Parathyroid adenoma (tissue), 2 donors: ENCODE measurements around the gene EPS8L2.

ENCODE experiments used
- H2AFZ ChIP-seq: fragments of 300-600 bp; sonication (generic); one replicate; pipeline ENCODE4 v1.7.0; 2017; ENCODE audit warnings: antibody characterized with exemption, mild to moderate bottlenecking
- H3K27ac ChIP-seq: fragments of 300-600 bp; sonication (generic); one replicate; pipeline ENCODE4 v1.7.0; 2017
- H3K27me3 ChIP-seq: fragments of 300-600 bp; sonication (generic); one replicate; pipeline ENCODE4 v1.7.0; 2017; ENCODE audit warnings: low read length; ENCODE audit not compliant: control insufficient read depth, insufficient read depth
- H3K36me3 ChIP-seq: fragments of 300-600 bp; sonication (generic); one replicate; pipeline ENCODE4 v1.7.0; 2017; ENCODE audit warnings: low read length; ENCODE audit not compliant: control insufficient read depth, insufficient read depth
- H3K4me1 ChIP-seq: fragments of 300-600 bp; sonication (generic); one replicate; pipeline ENCODE4 v1.7.0; 2017; ENCODE audit warnings: control low read depth
- H3K4me2 ChIP-seq: fragments of 300-600 bp; sonication (generic); one replicate; pipeline ENCODE4 v1.7.0; 2017; ENCODE audit warnings: low read length
- H3K4me3 ChIP-seq: fragments of 300-600 bp; sonication (generic); one replicate; pipeline ENCODE4 v1.7.0; 2017; ENCODE audit warnings: low read depth, low read length
- H3K79me2 ChIP-seq: fragments of 300-600 bp; sonication (generic); one replicate; pipeline ENCODE4 v1.7.0; 2017; ENCODE audit warnings: control low read depth
- H3K9ac ChIP-seq: fragments of 300-600 bp; sonication (generic); one replicate; pipeline ENCODE4 v1.7.0; 2017; ENCODE audit warnings: mild to moderate bottlenecking
- H3K9me3 ChIP-seq: fragments of 300-600 bp; sonication (generic); one replicate; pipeline ENCODE4 v1.7.0; 2017; ENCODE audit warnings: low read length; ENCODE audit not compliant: control insufficient read depth
- CTCF ChIP-seq: fragments of 300-600 bp; sonication (generic); IDR thresholded peaks from one replicate; pipeline ENCODE4 v1.7.0; 2017; ENCODE audit warnings: antibody characterized with exemption, mild to moderate bottlenecking
- donor health status: primary hyperparathyroidism.

Gene EPS8L2

GRCh38 chr11:691710-692590 lies 14.1 kb upstream of the EPS8L2 start:
- Histone ChIP-seq H3K9ac (no peak overlapping the region), H3K4me3 (no peak overlapping the region), H3K36me3 (no peaks in the 10 kb centered on the region), H3K4me1 (no peaks in the 10 kb centered on the region), H3K27ac (no peak overlapping the region), H2AFZ (no peak overlapping the region), H3K4me2 (no peak overlapping the region), H3K79me2 (no peaks in the 10 kb centered on the region), H3K9me3 (no peaks in the 10 kb centered on the region), H3K27me3 (no peaks in the 10 kb centered on the region)
- no peak for TF ChIP-seq CTCF

GRCh38 chr11:692824-693414 lies 13.1 kb upstream of the EPS8L2 start:
- no peaks in the 10 kb centered on the region for H3K4me1 ChIP-seq
- no peak for TF ChIP-seq CTCF
- H3K36me3 ChIP-seq, result no peaks in the 10 kb centered on the region
- no peak overlapping the region for H2AFZ ChIP-seq
- no peaks in the 10 kb centered on the region for H3K9me3 ChIP-seq
- H3K27me3 ChIP-seq, result no peaks in the 10 kb centered on the region
- no peak overlapping the region for H3K4me2 ChIP-seq
- H3K4me3 ChIP-seq, result no peak overlapping the region
- H3K9ac ChIP-seq, result no peak overlapping the region
- no peak overlapping the region for H3K27ac ChIP-seq
- H3K79me2 ChIP-seq, result no peaks in the 10 kb centered on the region

- Histone ChIP-seq H3K27ac (no peak overlapping the region), H3K4me3 (no peak overlapping the region), H3K4me1 (no peaks in the 10 kb centered on the region), H3K36me3 (no peaks in the 10 kb centered on the region), H3K27me3 (no peaks in the 10 kb centered on the region), H3K9me3 (no peaks in the 10 kb centered on the region), H3K4me2 (peak overlapping the region; percentile 42), H3K79me2 (no peaks in the 10 kb centered on the region), H2AFZ (no peak overlapping the region), H3K9ac (no peak overlapping the region)
- no peak for TF ChIP-seq CTCF
These were observed 12.6 kb upstream of the EPS8L2 start for GRCh38 chr11:693415-693831.

GRCh38 chr11:693887-694562 lies 12.0 kb upstream of the EPS8L2 start:
- no peak overlapping the region for H3K27ac ChIP-seq
- no peaks in the 10 kb centered on the region for H3K27me3 ChIP-seq
- no peak overlapping the region for H3K9ac ChIP-seq
- H3K4me2 ChIP-seq, result peak overlapping the region; percentile 42
- H3K4me1 ChIP-seq, result no peaks in the 10 kb centered on the region
- no peak overlapping the region for H3K4me3 ChIP-seq
- H3K79me2 ChIP-seq, result no peaks in the 10 kb centered on the region
- no peaks in the 10 kb centered on the region for H3K36me3 ChIP-seq
- H3K9me3 ChIP-seq, result no peaks in the 10 kb centered on the region
- H2AFZ ChIP-seq, result no peak overlapping the region
- TF ChIP-seq CTCF, result no peak
